ENCODE results near the gene PSMC3IP.

PSMC3IP gene

GRCh38 chr17:42577140-42577531 lies 393 bp downstream of the PSMC3IP start (continued):
- TF ChIP-seq ZBTB17 (tag by site-specific recombination; IDR thresholded peaks at IDR 0.05) (peak; percentile 43; the same call in 1 of the 2 replicates), YY1 (tag by site-specific recombination; IDR thresholded peaks at IDR 0.05) (no peak), ZFHX2 (tag by site-specific recombination; conservative IDR thresholded peaks at IDR 0.05) (no peak), ZNF18 (tag by site-specific recombination; IDR thresholded peaks at IDR 0.05) (0 out of 2 replicates have a peak, but pooled peaks have one; percentile 48), ZNF19 (tag by site-specific recombination; IDR thresholded peaks at IDR 0.05; ENCODE audit: low read depth) (no peak), ZNF394 (tag by site-specific recombination; IDR thresholded peaks at IDR 0.05; ENCODE audit: borderline replicate concordance) (peak; percentile 50; the same call in 1 of the 2 replicates), HOXC10 (CRISPR knock-in tag; IDR thresholded peaks at IDR 0.05) (peak; percentile 85; the same call in 1 of the 2 replicates), ZNF239 (tag by site-specific recombination; IDR thresholded peaks at IDR 0.05) (0 out of 2 replicates have a peak, but pooled peaks have one; percentile 46)

GRCh38 chr17:42574463-42574862 lies 3.1 kb downstream of the PSMC3IP start:
- H3K4me3 ChIP-seq (ENCODE audit: low read depth, low read length) = no peak overlapping the region
- TF ChIP-seq ZNF133 (tag by site-specific recombination; IDR thresholded peaks at IDR 0.05) (no peak), ZNF366 (tag by site-specific recombination; conservative IDR thresholded peaks at IDR 0.05) (peak; percentile 95), ZNF510 (tag by site-specific recombination; IDR thresholded peaks at IDR 0.05; ENCODE audit: insufficient replicate concordance) (no peak)
- ChIA-PET CTCF (interaction anchor here (1.7 kb wide), 1 partner anchor 189 kb away, joined by 4 read pairs; no protein-coding TSS in a partner anchor), POLR2A (interaction anchor here (0.7 kb wide), 1 partner anchor 204 kb away, joined by 7 read pairs; no protein-coding TSS in a partner anchor)
- H3K36me3 ChIP-seq (ENCODE audit: control insufficient read depth in 2 of 2, insufficient read depth in 1 of 2, low read length in 2 of 2) = peaks cover 57 to 77% of the 10 kb centered on the region in 2 experiments
- peaks cover 4% of the 10 kb centered on the region for H3K4me1 ChIP-seq (ENCODE audit: control insufficient read depth, insufficient read depth, low read length)
- H3K27ac ChIP-seq (ENCODE audit: extremely low read depth, low read depth, low read length) = no peak overlapping the region
- H3K9me3 ChIP-seq (ENCODE audit: control insufficient read depth, insufficient read depth, low read depth, low read length) = no peaks in the 10 kb centered on the region

- POLR2A ChIA-PET = interaction anchor here (0.9 to 1.4 kb wide), 2 partner anchors 37 to 190 kb away, joined by 3 to 4 read pairs; partner anchors contain the start of gene NAGLU
- Histone ChIP-seq H3K9me3 (ENCODE audit: control insufficient read depth, insufficient read depth, low read depth, low read length) (no peaks in the 10 kb centered on the region), H3K4me3 (ENCODE audit: low read depth, low read length) (no peak overlapping the region), H3K36me3 (ENCODE audit: control insufficient read depth in 2 of 2, insufficient read depth in 1 of 2, low read length in 2 of 2) (peaks cover 57 to 86% of the 10 kb centered on the region in 2 experiments), H3K27ac (ENCODE audit: extremely low read depth, low read depth, low read length) (peak overlapping the region; percentile 33; the same call in 1 of the 2 replicates), H3K4me1 (ENCODE audit: control insufficient read depth, insufficient read depth, low read length) (peaks cover 4% of the 10 kb centered on the region)
- TF ChIP-seq ZNF513 (tag by site-specific recombination; IDR thresholded peaks at IDR 0.05) (peak; percentile 76), ZNF600 (tag by site-specific recombination; IDR thresholded peaks at IDR 0.05) (peak; percentile 66; the same call in 1 of the 2 replicates), ZNF335 (tag by site-specific recombination; conservative IDR thresholded peaks at IDR 0.05) (0 out of 2 replicates have a peak, but pooled peaks have one; percentile 17), KLF9 (tag by site-specific recombination; IDR thresholded peaks at IDR 0.05; ENCODE audit: low read depth) (no peak), ZNF768 (tag by site-specific recombination; IDR thresholded peaks at IDR 0.05) (no peak), ZNF624 (tag by site-specific recombination; IDR thresholded peaks at IDR 0.05) (no peak)
- CTCF ChIA-PET = interaction anchor here (0.6 to 1.7 kb wide), 2 partner anchors 177 to 191 kb away, joined by 4 to 5 read pairs; no protein-coding TSS in a partner anchor
Observed at GRCh38 chr17:42573095-42573494, 4.4 kb downstream of the PSMC3IP start.
